Endothelial cell (in vitro differentiated cells): Measurements from ENCODE around the gene PSMB7. TPM values are rescaled to one million over a fixed set of nuclear protein-coding genes. Genes with fewer than 3 reads are reported as not detected.

Experiments
- DNase-seq: peaks from one replicate; pipeline ENCODE4 v3.0.0; 2021; ENCODE audit warnings: low spot score
- H3K27ac Mint-ChIP-seq: one replicate; pipeline ENCODE4 v1.8.0; 2021; ENCODE audit warnings: mixed read lengths, inconsistent platforms; ENCODE audit not compliant: unreplicated experiment
- H3K27me3 Mint-ChIP-seq: one replicate; pipeline ENCODE4 v1.8.0; 2021; ENCODE audit warnings: mild to moderate bottlenecking, moderate library complexity, mixed read lengths, inconsistent platforms; ENCODE audit not compliant: unreplicated experiment
- H3K36me3 Mint-ChIP-seq: one replicate; pipeline ENCODE4 v1.8.0; 2021; ENCODE audit warnings: mild to moderate bottlenecking, low read depth, mixed read lengths, inconsistent platforms; ENCODE audit not compliant: unreplicated experiment
- H3K4me1 Mint-ChIP-seq: one replicate; pipeline ENCODE4 v1.8.0; 2021; ENCODE audit warnings: mild to moderate bottlenecking, mixed read lengths, inconsistent platforms; ENCODE audit not compliant: unreplicated experiment
- H3K4me3 Mint-ChIP-seq: one replicate; pipeline ENCODE4 v1.8.0; 2021; ENCODE audit warnings: mild to moderate bottlenecking, mixed read lengths, inconsistent platforms; ENCODE audit not compliant: unreplicated experiment
- H3K9me3 Mint-ChIP-seq: one replicate; pipeline ENCODE4 v1.8.0; 2021; ENCODE audit warnings: mixed read lengths, inconsistent platforms; ENCODE audit not compliant: unreplicated experiment
- total RNA-seq: library from RNA; stranded (reverse); fragmentation: NEBNext Ultra II Directional; extraction: Animal tissue kit (Norgen Biotek cat#: 25700); gene quantifications from one replicate; pipeline ENCODE4 v1.2.1, GENCODE V29; 2021; ENCODE audit not compliant: unreplicated experiment
- TF ChIP-seq, protein P1 (sequence below): fragments of 200-600 bp; sonication (generic); IDR thresholded peaks from one replicate; pipeline ENCODE4 v1.5.0; 2021; ENCODE audit warnings: antibody characterized with exemption; ENCODE audit not compliant: unreplicated experiment

The PSMB7 gene
- total RNA-seq, 1 donor from 2014 or later = 180 TPM

DNA sequence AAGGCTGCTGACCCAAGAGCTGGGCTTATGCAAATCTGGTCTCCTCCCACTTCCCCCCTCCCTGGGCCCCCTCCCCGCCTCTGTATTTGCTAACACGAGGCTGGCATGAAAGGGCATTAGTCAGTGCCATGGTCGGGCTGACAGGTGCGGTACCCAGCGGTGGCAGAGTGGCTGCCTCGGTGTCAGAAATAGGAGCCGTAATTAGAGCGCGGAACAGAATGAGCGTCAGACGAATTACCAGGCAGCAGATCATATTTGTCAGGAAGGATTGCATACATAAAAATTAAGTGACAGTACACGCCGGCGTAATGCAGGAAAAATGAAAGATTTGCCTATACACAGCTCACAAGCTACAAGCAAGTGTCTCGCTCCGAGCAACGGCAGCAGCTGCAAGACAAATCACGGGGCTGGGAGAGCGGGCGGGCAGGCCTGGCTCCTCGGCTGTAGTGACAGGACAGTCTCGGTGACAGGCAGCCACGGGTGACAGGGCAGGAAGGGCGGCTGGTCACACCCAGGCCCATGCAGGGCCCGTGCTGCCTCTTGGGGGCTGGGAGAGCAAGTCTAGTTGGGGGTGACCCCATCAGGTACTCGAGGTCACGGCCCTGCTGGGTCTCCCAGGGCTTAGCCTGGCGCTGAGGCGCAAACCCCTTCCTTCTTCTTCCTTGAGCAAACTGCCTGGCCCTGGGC is 85.1 kb downstream of the PSMB7 start:
- Mint-ChIP-seq H3K4me1 (peaks cover 3% of the 10 kb centered on the region), H3K36me3 (peaks cover 10% of the 10 kb centered on the region), H3K4me3 (no peak overlapping the region), H3K9me3 (no peaks in the 10 kb centered on the region), H3K27ac (no peak overlapping the region), H3K27me3 (peaks cover 11% of the 10 kb centered on the region)
- DNase-seq = no peak
- TF ChIP-seq, protein P1, sequence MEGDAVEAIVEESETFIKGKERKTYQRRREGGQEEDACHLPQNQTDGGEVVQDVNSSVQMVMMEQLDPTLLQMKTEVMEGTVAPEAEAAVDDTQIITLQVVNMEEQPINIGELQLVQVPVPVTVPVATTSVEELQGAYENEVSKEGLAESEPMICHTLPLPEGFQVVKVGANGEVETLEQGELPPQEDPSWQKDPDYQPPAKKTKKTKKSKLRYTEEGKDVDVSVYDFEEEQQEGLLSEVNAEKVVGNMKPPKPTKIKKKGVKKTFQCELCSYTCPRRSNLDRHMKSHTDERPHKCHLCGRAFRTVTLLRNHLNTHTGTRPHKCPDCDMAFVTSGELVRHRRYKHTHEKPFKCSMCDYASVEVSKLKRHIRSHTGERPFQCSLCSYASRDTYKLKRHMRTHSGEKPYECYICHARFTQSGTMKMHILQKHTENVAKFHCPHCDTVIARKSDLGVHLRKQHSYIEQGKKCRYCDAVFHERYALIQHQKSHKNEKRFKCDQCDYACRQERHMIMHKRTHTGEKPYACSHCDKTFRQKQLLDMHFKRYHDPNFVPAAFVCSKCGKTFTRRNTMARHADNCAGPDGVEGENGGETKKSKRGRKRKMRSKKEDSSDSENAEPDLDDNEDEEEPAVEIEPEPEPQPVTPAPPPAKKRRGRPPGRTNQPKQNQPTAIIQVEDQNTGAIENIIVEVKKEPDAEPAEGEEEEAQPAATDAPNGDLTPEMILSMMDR = no peak

DNA sequence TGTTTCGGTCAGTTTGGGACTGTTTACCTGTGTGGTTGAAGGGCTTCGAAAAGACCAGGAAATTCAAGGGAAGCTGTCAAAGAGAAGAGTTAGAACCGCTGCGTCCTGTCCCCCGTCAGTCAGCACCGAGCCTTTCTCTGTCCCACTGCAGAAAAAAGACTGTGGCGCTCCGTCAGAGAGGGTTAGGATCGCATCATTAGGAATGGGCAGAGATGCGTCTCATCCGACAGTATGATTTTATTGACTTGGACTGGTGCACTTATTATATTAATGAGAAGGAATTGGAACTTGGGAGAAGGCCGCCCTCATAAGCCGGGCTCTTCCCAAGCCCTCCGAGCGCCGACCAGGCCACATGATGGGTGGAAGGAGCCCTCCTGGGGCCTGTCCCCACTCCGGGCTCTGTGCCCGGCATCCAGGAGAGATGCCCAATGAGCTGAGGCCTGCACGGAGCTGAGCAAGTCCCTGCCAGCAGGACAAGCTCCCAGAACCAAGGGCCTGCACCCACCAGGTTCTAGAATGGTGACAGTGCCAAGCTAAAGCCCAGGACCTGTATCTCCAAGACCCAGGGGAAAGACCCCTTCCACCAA is 85.9 kb downstream of the PSMB7 start:
- Mint-ChIP-seq H3K9me3 (no peaks in the 10 kb centered on the region), H3K4me1 (peaks cover 3% of the 10 kb centered on the region), H3K27me3 (peaks cover 11% of the 10 kb centered on the region), H3K27ac (no peak overlapping the region), H3K4me3 (no peak overlapping the region), H3K36me3 (peaks cover 10% of the 10 kb centered on the region)
- TF ChIP-seq, protein P1 = no peak
- no peak for DNase-seq

DNA sequence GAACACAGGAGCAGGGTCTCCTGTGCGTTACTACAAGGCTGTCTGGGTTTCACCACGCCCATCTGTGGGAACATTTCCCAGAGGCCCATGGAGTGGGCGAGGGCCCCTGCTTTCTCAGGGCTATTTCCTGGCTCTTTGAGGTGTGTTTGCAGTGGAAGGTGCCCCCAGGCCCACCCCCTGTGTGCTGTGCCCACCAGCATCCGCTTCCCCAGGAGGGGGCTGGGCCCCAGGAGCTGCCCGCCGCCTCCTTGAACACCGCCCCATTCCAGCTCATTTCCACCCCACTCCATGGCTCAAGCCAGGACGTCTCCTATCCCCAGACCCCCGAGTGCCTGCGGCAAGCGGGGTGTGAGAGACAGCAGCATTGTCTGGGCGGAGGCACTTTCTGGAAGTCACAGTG is 87.0 kb downstream of the PSMB7 start:
- TF ChIP-seq, protein P1 = no peak
- no peak for DNase-seq
- Mint-ChIP-seq H3K4me1 (peaks cover 3% of the 10 kb centered on the region), H3K27ac (no peak overlapping the region), H3K4me3 (no peak overlapping the region), H3K36me3 (peaks cover 6% of the 10 kb centered on the region), H3K27me3 (peaks cover 11% of the 10 kb centered on the region), H3K9me3 (no peaks in the 10 kb centered on the region)

DNA sequence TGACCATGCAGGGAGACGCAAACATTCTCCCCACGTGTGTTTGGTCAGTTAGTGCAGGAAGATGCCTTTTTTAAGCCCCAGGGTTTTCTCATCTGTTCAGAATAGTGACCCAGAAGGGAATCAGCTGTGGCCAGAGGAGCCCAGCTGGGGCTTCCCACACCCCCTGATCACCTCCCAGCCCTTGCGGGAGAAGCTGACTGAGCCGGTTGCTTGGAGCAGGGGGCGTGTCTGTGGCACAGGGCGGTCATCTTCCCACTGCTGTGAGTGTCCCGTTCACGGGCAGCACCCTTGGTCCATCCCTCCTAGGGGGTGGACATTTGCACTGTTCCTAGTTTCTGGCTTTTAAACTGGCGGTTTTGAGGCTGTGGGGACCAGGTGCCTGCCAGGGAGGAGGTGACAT is 87.8 kb downstream of the PSMB7 start:
- H3K36me3 Mint-ChIP-seq = peaks cover 10% of the 10 kb centered on the region
- H3K9me3 Mint-ChIP-seq = no peaks in the 10 kb centered on the region
- TF ChIP-seq, protein P1 = no peak
- H3K27me3 Mint-ChIP-seq = peaks cover 15% of the 10 kb centered on the region
- H3K27ac Mint-ChIP-seq = no peak overlapping the region
- peaks cover 3% of the 10 kb centered on the region for H3K4me1 Mint-ChIP-seq
- no peak for DNase-seq
- no peak overlapping the region for H3K4me3 Mint-ChIP-seq

DNA sequence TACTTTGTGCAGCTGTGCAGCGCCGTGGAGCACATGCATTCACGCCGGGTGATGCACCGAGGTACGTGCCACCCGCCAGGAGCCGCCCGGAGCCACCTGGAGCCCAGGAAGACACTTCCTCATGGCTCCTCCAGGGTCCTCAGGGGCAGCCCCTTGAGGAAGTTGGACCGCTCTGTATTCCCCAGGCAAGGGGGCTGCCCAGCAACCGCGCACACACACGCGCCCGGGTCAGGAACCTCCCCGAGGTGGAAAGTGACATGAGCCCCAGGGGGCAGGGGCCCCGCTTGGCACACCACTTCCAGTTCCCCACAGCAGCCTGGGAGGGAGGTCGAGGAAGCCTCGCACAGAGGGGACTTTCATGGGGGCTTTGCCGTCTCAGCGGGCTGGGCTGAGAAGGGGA is 88.9 kb downstream of the PSMB7 start:
- Mint-ChIP-seq H3K4me3 (no peak overlapping the region), H3K9me3 (no peaks in the 10 kb centered on the region), H3K36me3 (peaks cover 10% of the 10 kb centered on the region), H3K4me1 (peaks cover 3% of the 10 kb centered on the region), H3K27me3 (peaks cover 17% of the 10 kb centered on the region), H3K27ac (no peak overlapping the region)
- TF ChIP-seq, protein P1 = no peak
- no peak for DNase-seq
